ENCODE data around the gene EZR. TPM values are rescaled to one million over a fixed set of nuclear protein-coding genes. Genes with fewer than 3 reads are reported as not detected.

Gene EZR
- total RNA-seq, 6 experiments from 2014 or later = 118 to 183 (median 178) TPM

- DNase-seq = no peak
Measured at GRCh38 chr6:158861686-158862381, 42.7 kb upstream of the EZR start.

GRCh38 chr6:158860279-158860865 lies 41.2 kb upstream of the EZR start:
- DNase-seq = no peak
- Mint-ChIP-seq H3K27ac (no peak overlapping the region), H3K4me3 (no peak overlapping the region), H3K4me1 (ENCODE audit: low read depth) (peaks cover 41% of the 10 kb centered on the region), H3K36me3 (ENCODE audit: low read depth) (no peaks in the 10 kb centered on the region), H3K27me3 (ENCODE audit: insufficient read depth) (peaks cover 1% of the 10 kb centered on the region; the same call in 1 of the 2 replicates), H3K9me3 (no peaks in the 10 kb centered on the region)
- TF ChIP-seq CTCF (IDR thresholded peaks at IDR 0.05) = no peak

More at GRCh38 chr6:158861686-158862381, 42.7 kb upstream of the EZR start:
- no peak overlapping the region for H3K27ac Mint-ChIP-seq
- H3K4me3 Mint-ChIP-seq = no peak overlapping the region
- no peaks in the 10 kb centered on the region for H3K9me3 Mint-ChIP-seq
- peaks cover 1% of the 10 kb centered on the region; the same call in 1 of the 2 replicates for H3K27me3 Mint-ChIP-seq (ENCODE audit: insufficient read depth)
- TF ChIP-seq CTCF (IDR thresholded peaks at IDR 0.05) = no peak
- H3K4me1 Mint-ChIP-seq (ENCODE audit: low read depth) = peaks cover 44% of the 10 kb centered on the region
- no peaks in the 10 kb centered on the region for H3K36me3 Mint-ChIP-seq (ENCODE audit: low read depth)

GRCh38 chr6:158856261-158856660 lies 37.1 kb upstream of the EZR start:
- DNase-seq = no peak
- TF ChIP-seq CTCF (IDR thresholded peaks at IDR 0.05) = no peak
- no peaks in the 10 kb centered on the region for H3K36me3 Mint-ChIP-seq (ENCODE audit: low read depth)
- H3K27ac Mint-ChIP-seq = peak overlapping the region; percentile 42; the same call in 1 of the 2 replicates
- H3K4me3 Mint-ChIP-seq = no peak overlapping the region
- peaks cover 6% of the 10 kb centered on the region; the same call in 1 of the 2 replicates for H3K4me1 Mint-ChIP-seq (ENCODE audit: low read depth)
- H3K27me3 Mint-ChIP-seq (ENCODE audit: insufficient read depth) = peaks cover 1% of the 10 kb centered on the region
- H3K9me3 Mint-ChIP-seq = no peaks in the 10 kb centered on the region

GRCh38 chr6:158854214-158855101 lies 35.3 kb upstream of the EZR start:
- peaks cover 21% of the 10 kb centered on the region for H3K4me1 Mint-ChIP-seq (ENCODE audit: low read depth)

More at GRCh38 chr6:158854214-158855101, 35.3 kb upstream of the EZR start:
- Mint-ChIP-seq H3K27me3 (ENCODE audit: insufficient read depth) (peaks cover 1% of the 10 kb centered on the region), H3K36me3 (ENCODE audit: low read depth) (no peaks in the 10 kb centered on the region), H3K27ac (no peak overlapping the region), H3K4me3 (no peak overlapping the region), H3K9me3 (no peaks in the 10 kb centered on the region)
- DNase-seq = peak; percentile 80
- no peak for TF ChIP-seq CTCF (IDR thresholded peaks at IDR 0.05)
